H1 (cell line): ENCODE data around the gene FAM53C.

Source experiments
- CTCF ChIP-seq, 3 experiments: IDR thresholded peaks; 1 replicate in 2 of 3; 2 replicates in 1 of 3; pipeline versions ENCODE4 v1.5.1 to v1.6.1; 2011; ENCODE audit warnings: low read length in 3 of 3, mild to moderate bottlenecking in 3 of 3, inconsistent platforms in 2 of 3, low read depth in 1 of 3, moderate library complexity in 1 of 3; ENCODE audit not compliant: insufficient read depth in 1 of 3; ENCODE audit errors: control extremely low read depth in 1 of 3
- EZH2 ChIP-seq: fragments of 200-600 bp; sonication (generic); IDR thresholded peaks from 2 replicates; pipeline ENCODE4 v1.7.1; 2012; ENCODE audit warnings: low read depth, mild to moderate bottlenecking, moderate library complexity, low read length, inconsistent platforms; ENCODE audit not compliant: severe bottlenecking
- NANOG ChIP-seq: IDR thresholded peaks from 2 replicates; pipeline ENCODE4 v1.6.1; 2011; ENCODE audit warnings: low read length, low read depth, mild to moderate bottlenecking, inconsistent platforms; ENCODE audit not compliant: insufficient read depth, poor library complexity, severe bottlenecking
- RNF2 ChIP-seq: fragments of 200-900, 300-1000 bp; sonication (generic); IDR thresholded peaks from 2 replicates; pipeline ENCODE4 v1.7.1; 2016; ENCODE audit warnings: borderline replicate concordance, low read depth, mild to moderate bottlenecking, antibody characterized with exemption, low read length; ENCODE audit not compliant: poor library complexity, severe bottlenecking; ENCODE audit errors: missing control alignments
- TF ChIP-seq, protein P1 (sequence below): IDR thresholded peaks from 2 replicates; pipeline ENCODE4 v1.6.1; 2011; ENCODE audit warnings: low read length, improper control_type of control experiment

DNA sequence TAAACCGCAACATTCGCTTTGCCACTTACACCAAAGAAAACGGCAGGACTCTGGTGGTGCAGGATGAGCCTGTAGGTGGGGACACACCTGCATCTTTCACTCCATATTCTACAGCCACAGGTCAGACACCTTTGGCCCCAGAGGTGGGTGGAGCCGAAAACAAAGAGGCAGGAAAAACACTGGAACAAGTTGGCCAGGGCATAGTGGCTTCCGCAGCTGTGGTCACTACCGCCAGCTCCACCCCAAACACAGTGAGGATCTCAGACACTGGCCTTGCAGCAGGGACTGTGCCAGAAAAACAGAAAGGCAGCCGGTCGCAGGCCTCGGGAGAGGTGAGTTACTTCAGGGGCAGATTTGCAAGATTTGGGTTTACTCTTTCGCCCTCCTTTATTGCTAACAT, 48.2 kb downstream of the FAM53C start:
- TF ChIP-seq, protein P1, sequence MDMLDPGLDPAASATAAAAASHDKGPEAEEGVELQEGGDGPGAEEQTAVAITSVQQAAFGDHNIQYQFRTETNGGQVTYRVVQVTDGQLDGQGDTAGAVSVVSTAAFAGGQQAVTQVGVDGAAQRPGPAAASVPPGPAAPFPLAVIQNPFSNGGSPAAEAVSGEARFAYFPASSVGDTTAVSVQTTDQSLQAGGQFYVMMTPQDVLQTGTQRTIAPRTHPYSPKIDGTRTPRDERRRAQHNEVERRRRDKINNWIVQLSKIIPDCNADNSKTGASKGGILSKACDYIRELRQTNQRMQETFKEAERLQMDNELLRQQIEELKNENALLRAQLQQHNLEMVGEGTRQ = no peak
- TF ChIP-seq CTCF (IDR thresholded peaks at IDR 0.05; ENCODE audit: control extremely low read depth in 1 of 3, insufficient read depth in 1 of 3, low read depth in 1 of 3, low read length in 3 of 3) (no peak), NANOG (no peak), RNF2 (no peak), EZH2 (no peak)
